Measurements from ENCODE around the gene ARFRP1.

GRCh38 chr20:63750807-63751470 lies 43.2 kb upstream of the ARFRP1 start:
- TF ChIP-seq, protein P1, sequence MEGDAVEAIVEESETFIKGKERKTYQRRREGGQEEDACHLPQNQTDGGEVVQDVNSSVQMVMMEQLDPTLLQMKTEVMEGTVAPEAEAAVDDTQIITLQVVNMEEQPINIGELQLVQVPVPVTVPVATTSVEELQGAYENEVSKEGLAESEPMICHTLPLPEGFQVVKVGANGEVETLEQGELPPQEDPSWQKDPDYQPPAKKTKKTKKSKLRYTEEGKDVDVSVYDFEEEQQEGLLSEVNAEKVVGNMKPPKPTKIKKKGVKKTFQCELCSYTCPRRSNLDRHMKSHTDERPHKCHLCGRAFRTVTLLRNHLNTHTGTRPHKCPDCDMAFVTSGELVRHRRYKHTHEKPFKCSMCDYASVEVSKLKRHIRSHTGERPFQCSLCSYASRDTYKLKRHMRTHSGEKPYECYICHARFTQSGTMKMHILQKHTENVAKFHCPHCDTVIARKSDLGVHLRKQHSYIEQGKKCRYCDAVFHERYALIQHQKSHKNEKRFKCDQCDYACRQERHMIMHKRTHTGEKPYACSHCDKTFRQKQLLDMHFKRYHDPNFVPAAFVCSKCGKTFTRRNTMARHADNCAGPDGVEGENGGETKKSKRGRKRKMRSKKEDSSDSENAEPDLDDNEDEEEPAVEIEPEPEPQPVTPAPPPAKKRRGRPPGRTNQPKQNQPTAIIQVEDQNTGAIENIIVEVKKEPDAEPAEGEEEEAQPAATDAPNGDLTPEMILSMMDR (IDR thresholded peaks at IDR 0.05), result no peak
- no peak for TF ChIP-seq POLR2AphosphoS5 (IDR thresholded peaks at IDR 0.05)

All from stomach (tissue), 4 donors.